Left ventricle myocardium inferior (tissue), 1 donor: ENCODE measurements around the gene FOXN1. TPM values are rescaled to one million over a fixed set of nuclear protein-coding genes. Genes with fewer than 3 reads are reported as not detected.

ENCODE experiments used
- DNase-seq: peaks from one replicate; pipeline ENCODE4 v3.0.0-alpha.2; 2020
- H3K27ac ChIP-seq: fragments of 200-600 bp; replicated peaks from 2 replicates; pipeline ENCODE4 v1.8.0; 2021
- H3K27me3 ChIP-seq: fragments of 200-600 bp; 2 replicates; pipeline ENCODE4 v1.8.0; 2021; ENCODE audit warnings: low read depth
- H3K36me3 ChIP-seq: fragments of 200-600 bp; 2 replicates; pipeline ENCODE4 v1.8.0; 2021
- H3K4me1 ChIP-seq: fragments of 200-600 bp; 2 replicates; pipeline ENCODE4 v1.8.0; 2021
- H3K4me3 ChIP-seq: fragments of 200-600 bp; 2 replicates; pipeline ENCODE4 v1.8.0; 2021; ENCODE audit warnings: mild to moderate bottlenecking, moderate library complexity
- H3K9me3 ChIP-seq: fragments of 200-600 bp; replicated peaks from 2 replicates; pipeline ENCODE4 v1.8.0; 2021
- CTCF ChIP-seq: fragments of 200-600 bp; IDR thresholded peaks from 2 replicates; pipeline ENCODE4 v1.8.0; 2021; ENCODE audit warnings: antibody characterized with exemption, mild to moderate bottlenecking, borderline replicate concordance
- intact Hi-C: fragments of 100-400 bp; cut with micrococcal nuclease; formaldehyde crosslinking; loops from one replicate; pipeline ENCODE4 v1.11.0; 2022
- total RNA-seq: library from RNA; stranded (reverse); fragmentation: NEBNext Ultra II Directional; extraction: Animal tissue kit (Norgen Biotek cat#: 25700); gene quantifications from one replicate; pipeline ENCODE4 v1.2.1, GENCODE V29; 2021
- donor health status: DM: no; HTN: yes; CAD: no; lungs with severe emphysema.

Gene FOXN1
- total RNA-seq, 1 donor from 2014 or later = not detected

GRCh38 chr17:28507567-28508203 is 1.5 kb downstream of the FOXN1 start:
- Histone ChIP-seq H3K27me3 (peaks cover 82% of the 10 kb centered on the region), H3K4me1 (no peaks in the 10 kb centered on the region), H3K4me3 (no peak overlapping the region), H3K36me3 (no peaks in the 10 kb centered on the region), H3K9me3 (no peaks in the 10 kb centered on the region), H3K27ac (no peak overlapping the region)
- intact Hi-C loops = no loop called here
- DNase-seq = no peak
- TF ChIP-seq CTCF = no peak

- Histone ChIP-seq H3K27ac (no peak overlapping the region), H3K4me1 (no peaks in the 10 kb centered on the region), H3K4me3 (no peak overlapping the region), H3K27me3 (peaks cover 88% of the 10 kb centered on the region), H3K9me3 (no peaks in the 10 kb centered on the region), H3K36me3 (no peaks in the 10 kb centered on the region)
- intact Hi-C loops = no loop called here
- TF ChIP-seq CTCF = no peak
- DNase-seq = no peak
Measured at GRCh38 chr17:28508211-28508724, 2.1 kb downstream of the FOXN1 start.

- Histone ChIP-seq H3K27me3 (peaks cover 98% of the 10 kb centered on the region), H3K4me3 (no peak overlapping the region), H3K27ac (no peak overlapping the region), H3K36me3 (no peaks in the 10 kb centered on the region), H3K9me3 (no peaks in the 10 kb centered on the region), H3K4me1 (no peaks in the 10 kb centered on the region)
- intact Hi-C loops = no loop called here
- DNase-seq = no peak
- no peak for TF ChIP-seq CTCF
Measured at GRCh38 chr17:28509789-28510188, 3.6 kb downstream of the FOXN1 start.

GRCh38 chr17:28511858-28512461 is 5.8 kb downstream of the FOXN1 start:
- Histone ChIP-seq H3K27ac (no peak overlapping the region), H3K4me1 (no peaks in the 10 kb centered on the region), H3K4me3 (no peak overlapping the region), H3K36me3 (no peaks in the 10 kb centered on the region), H3K9me3 (no peaks in the 10 kb centered on the region), H3K27me3 (peaks cover 78% of the 10 kb centered on the region)
- TF ChIP-seq CTCF = no peak
- no peak for DNase-seq
- intact Hi-C loops = no loop called here

- no peak overlapping the region for H3K27ac ChIP-seq
- no peak for DNase-seq
- intact Hi-C loops = no loop called here
- no peaks in the 10 kb centered on the region for H3K9me3 ChIP-seq
- H3K36me3 ChIP-seq = no peaks in the 10 kb centered on the region
- H3K27me3 ChIP-seq = peaks cover 63% of the 10 kb centered on the region
- H3K4me3 ChIP-seq = no peak overlapping the region
- TF ChIP-seq CTCF = no peak
- H3K4me1 ChIP-seq = no peaks in the 10 kb centered on the region
Measured at GRCh38 chr17:28513476-28513875, 7.3 kb downstream of the FOXN1 start.
